HFF-Myc (cell line): ENCODE results near the gene ZNF841.
"Not testable (repeated sequence)": the region's sequence is repeated elsewhere in the genome, so short reads cannot be mapped to it uniquely, and the experiment has no call there.

Experiments used
- DNase-seq: peaks from one replicate; pipeline ENCODE4 v3.0.0-alpha.2; 2011; ENCODE audit warnings: low read depth; ENCODE audit errors: extremely low read depth
- H3K4me3 ChIP-seq: replicated peaks from 2 replicates; pipeline ENCODE4 v1.5.1; 2011; ENCODE audit warnings: low read depth, mild to moderate bottlenecking, control low read depth, low read length
- TF ChIP-seq, protein P1 (sequence below): IDR thresholded peaks from 2 replicates; pipeline ENCODE4 v1.5.1; 2012; ENCODE audit warnings: mild to moderate bottlenecking, low read depth, low read length, control low read depth; ENCODE audit errors: missing control alignments

ZNF841 gene

GRCh38 chr19:52028780-52029123, 66.8 kb downstream of the ZNF841 start:
- no peak for DNase-seq
- TF ChIP-seq, protein P1, sequence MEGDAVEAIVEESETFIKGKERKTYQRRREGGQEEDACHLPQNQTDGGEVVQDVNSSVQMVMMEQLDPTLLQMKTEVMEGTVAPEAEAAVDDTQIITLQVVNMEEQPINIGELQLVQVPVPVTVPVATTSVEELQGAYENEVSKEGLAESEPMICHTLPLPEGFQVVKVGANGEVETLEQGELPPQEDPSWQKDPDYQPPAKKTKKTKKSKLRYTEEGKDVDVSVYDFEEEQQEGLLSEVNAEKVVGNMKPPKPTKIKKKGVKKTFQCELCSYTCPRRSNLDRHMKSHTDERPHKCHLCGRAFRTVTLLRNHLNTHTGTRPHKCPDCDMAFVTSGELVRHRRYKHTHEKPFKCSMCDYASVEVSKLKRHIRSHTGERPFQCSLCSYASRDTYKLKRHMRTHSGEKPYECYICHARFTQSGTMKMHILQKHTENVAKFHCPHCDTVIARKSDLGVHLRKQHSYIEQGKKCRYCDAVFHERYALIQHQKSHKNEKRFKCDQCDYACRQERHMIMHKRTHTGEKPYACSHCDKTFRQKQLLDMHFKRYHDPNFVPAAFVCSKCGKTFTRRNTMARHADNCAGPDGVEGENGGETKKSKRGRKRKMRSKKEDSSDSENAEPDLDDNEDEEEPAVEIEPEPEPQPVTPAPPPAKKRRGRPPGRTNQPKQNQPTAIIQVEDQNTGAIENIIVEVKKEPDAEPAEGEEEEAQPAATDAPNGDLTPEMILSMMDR: no peak
- H3K4me3 ChIP-seq: peak overlapping the region; percentile 94

GRCh38 chr19:52028027-52028779, 67.4 kb downstream of the ZNF841 start, which contains the start of gene ZNF614:
Gene ZNF614 (minus strand): TSS chr19:52028379. CDS start chr19:52025745, 2,634 bp downstream.
- TF ChIP-seq, protein P1: no peak
- H3K4me3 ChIP-seq: peak within 1 kb of the TSS; percentile 94
- DNase-seq: peak; percentile 51

DNA sequence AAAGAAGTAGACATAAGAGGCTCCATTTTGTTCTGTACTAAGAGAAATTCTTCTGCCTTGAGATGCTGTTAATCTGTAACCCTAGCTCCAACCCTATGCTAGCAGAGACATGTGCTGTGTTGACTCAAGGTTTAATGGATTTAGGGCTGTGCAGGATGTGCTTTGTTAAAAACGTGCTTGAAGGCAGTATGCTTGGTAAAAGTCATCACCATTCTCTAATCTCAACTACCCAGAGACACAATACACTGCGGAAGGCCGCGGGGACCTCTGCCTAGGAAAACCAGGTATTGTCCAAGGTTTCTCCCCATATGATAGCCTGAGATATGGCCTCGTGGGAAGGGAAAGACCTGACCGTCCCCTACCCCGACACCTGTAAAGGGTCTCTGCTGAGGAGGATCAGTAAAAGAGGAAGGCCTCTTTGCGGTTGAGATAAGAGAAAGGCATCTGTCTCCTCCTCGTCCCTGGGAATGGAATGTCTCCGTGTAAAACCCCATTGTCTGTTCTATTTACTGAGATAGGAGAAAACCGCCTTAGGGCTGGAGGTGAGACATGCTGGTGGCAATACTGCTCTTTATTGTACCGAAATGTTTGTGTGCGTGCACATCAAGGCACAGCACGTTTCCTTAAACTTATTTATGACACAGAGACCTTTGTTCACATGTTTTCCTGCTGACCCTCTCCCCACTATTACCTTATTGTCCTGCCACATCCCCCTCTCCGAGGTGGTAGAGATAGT, 69.1 kb downstream of the ZNF841 start:
- not testable (repeated sequence) for DNase-seq, H3K4me3 ChIP-seq

DNA sequence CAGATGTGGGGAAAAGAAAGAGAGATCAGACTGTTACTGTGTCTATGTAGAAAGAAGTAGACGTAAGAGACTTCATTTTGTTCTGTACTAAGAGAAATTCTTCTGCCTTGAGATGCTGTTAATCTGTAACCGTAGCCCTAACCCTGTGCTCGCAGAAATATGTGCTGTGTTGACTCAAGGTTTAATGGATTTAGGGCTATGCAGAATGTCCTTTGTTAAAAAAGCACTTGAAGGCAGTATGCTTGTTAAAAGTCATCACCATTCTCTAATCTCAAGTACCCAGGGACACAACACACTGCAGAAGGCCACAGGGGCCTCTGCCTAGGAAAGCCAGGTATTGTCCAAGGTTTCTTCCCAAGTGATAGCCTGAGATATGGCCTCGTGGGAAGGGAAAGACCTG, 71.1 kb downstream of the ZNF841 start:
- not testable (repeated sequence) for H3K4me3 ChIP-seq, DNase-seq

DNA sequence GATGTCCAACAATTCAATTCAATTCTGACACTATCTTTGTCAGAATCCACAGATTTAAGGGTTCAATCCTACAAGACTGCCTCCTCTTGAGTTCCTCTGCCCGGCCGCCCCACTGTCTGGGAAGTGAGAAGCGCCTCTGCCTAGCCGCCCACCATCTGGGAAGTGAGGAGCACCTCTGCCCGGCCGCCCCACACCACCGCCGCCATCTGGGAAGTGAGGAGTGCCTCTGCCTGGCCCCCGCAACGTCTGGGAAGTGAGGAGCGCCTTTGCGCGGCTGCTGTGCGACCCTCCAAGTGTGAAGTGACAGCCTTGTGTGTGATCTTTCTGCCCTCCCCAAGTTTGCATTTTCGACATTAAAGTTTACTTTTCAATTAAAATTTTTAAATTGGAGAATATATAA, 73.4 kb downstream of the ZNF841 start:
- DNase-seq: no peak
- H3K4me3 ChIP-seq: no peak overlapping the region
- TF ChIP-seq, protein P1: no peak

GRCh38 chr19:52020506-52020905, 75.1 kb downstream of the ZNF841 start:
- TF ChIP-seq, protein P1: no peak
- no peak overlapping the region for H3K4me3 ChIP-seq
- DNase-seq: no peak
